ENCODE measurements around the gene CD80. TPM values are rescaled to one million over a fixed set of nuclear protein-coding genes. Genes with fewer than 3 reads are reported as not detected.

The CD80 gene
- total RNA-seq, 4 donors from 2014 or later, result 0.50 to 0.96 (median 0.93) TPM; not detected in 1

GRCh38 chr3:119485563-119485962, 73.9 kb downstream of the CD80 start:
- DNase-seq (ENCODE audit: low spot score) (no peak), ATAC-seq (ENCODE audit: low FRiP score) (no peak)
- TF ChIP-seq, protein P1, sequence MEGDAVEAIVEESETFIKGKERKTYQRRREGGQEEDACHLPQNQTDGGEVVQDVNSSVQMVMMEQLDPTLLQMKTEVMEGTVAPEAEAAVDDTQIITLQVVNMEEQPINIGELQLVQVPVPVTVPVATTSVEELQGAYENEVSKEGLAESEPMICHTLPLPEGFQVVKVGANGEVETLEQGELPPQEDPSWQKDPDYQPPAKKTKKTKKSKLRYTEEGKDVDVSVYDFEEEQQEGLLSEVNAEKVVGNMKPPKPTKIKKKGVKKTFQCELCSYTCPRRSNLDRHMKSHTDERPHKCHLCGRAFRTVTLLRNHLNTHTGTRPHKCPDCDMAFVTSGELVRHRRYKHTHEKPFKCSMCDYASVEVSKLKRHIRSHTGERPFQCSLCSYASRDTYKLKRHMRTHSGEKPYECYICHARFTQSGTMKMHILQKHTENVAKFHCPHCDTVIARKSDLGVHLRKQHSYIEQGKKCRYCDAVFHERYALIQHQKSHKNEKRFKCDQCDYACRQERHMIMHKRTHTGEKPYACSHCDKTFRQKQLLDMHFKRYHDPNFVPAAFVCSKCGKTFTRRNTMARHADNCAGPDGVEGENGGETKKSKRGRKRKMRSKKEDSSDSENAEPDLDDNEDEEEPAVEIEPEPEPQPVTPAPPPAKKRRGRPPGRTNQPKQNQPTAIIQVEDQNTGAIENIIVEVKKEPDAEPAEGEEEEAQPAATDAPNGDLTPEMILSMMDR (IDR thresholded peaks at IDR 0.05), result no peak

GRCh38 chr3:119483101-119483500, 76.3 kb downstream of the CD80 start:
- DNase-seq (ENCODE audit: low spot score) (no peak), ATAC-seq (ENCODE audit: low FRiP score) (no peak)
- TF ChIP-seq, protein P1 (IDR thresholded peaks at IDR 0.05), result no peak

DNA sequence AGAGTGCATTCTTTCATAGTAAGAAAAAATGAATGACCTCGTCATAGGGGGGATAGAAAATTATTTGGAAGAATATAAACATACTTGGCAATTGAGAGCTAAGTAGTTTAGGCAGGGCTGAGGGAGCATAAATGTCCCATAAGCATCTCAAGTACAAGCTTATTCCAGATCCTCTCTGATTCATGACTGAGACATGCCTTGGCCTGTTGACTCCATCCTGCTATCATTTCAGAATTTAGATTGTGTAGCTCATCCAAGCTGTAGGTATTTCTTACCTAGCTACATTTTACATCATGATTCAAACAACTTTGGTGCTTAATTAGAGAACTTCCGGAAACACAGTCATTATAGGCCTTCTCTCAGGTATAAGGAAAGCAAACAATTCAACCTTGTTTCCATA, 78.3 kb downstream of the CD80 start:
- no peak for DNase-seq (ENCODE audit: low spot score)

More for the DNA sequence above, 78.3 kb downstream of the CD80 start:
- TF ChIP-seq, protein P1 (IDR thresholded peaks at IDR 0.05), result no peak
- no peak for ATAC-seq (ENCODE audit: low FRiP score)

Other genes starting within 250 kb of the CD80 start
- gene TMEM39A, start 96.0 kb downstream of the CD80 start, total RNA-seq, result 10 to 100 TPM; 54.7 to 60.2 (median 56.9) TPM
- 10 to 100 TPM; 15.0 to 28.2 (median 17.7) TPM for gene POGLUT1, start 90.7 kb downstream of the CD80 start, total RNA-seq
- gene TIMMDC1, start 61.1 kb downstream of the CD80 start, total RNA-seq, result 10 to 100 TPM; 23.7 to 55.5 (median 42.1) TPM
- 10 to 100 TPM in 2 of 4 donors, 1 to 10 TPM in 2; 7.4 to 19.9 (median 11.8) TPM for gene ADPRH, start 19.9 kb upstream of the CD80 start, total RNA-seq
- 10 to 100 TPM in 1 of 4 donors, 1 to 10 TPM in 3; 3.3 to 12.8 (median 7.3) TPM for gene PLA1A, start 38.3 kb upstream of the CD80 start, total RNA-seq
- gene POPDC2, start 101.0 kb upstream of the CD80 start, total RNA-seq, result 1 to 10 TPM; 1.3 to 7.1 (median 1.9) TPM
- 10 to 100 TPM; 22.1 to 45.7 (median 31.6) TPM for gene COX17, start 117.8 kb upstream of the CD80 start, total RNA-seq
- 1 to 10 TPM; 2.2 to 4.7 (median 3.4) TPM for gene CFAP91, start 143.4 kb upstream of the CD80 start, total RNA-seq
- gene NR1I2, start 222.5 kb upstream of the CD80 start, total RNA-seq, result under 1 TPM in 1 of 4 donors, not detected in 3; 0.38 TPM

All from omental fat pad (tissue), 4 donors.